Osteoblast (primary cell): ENCODE results near the gene GSN. TPM values are rescaled to one million over a fixed set of nuclear protein-coding genes. Genes with fewer than 3 reads are reported as not detected.

ENCODE experiments used
- DNase-seq: peaks from one replicate; pipeline ENCODE4 v3.0.0; 2011; ENCODE audit warnings: low spot score, mixed read lengths; ENCODE audit not compliant: insufficient read length; ENCODE audit errors: missing footprints
- H2AFZ ChIP-seq: 2 replicates; pipeline ENCODE4 v1.6.0; 2011; ENCODE audit warnings: mild to moderate bottlenecking, low read length
- H3K27ac ChIP-seq: 2 replicates; pipeline ENCODE4 v1.5.1; 2011; ENCODE audit warnings: mild to moderate bottlenecking, low read depth, low read length, moderate library complexity
- H3K27me3 ChIP-seq: 2 replicates; pipeline ENCODE4 v1.6.0; 2012; ENCODE audit warnings: mild to moderate bottlenecking, control low read depth, inconsistent platforms, low read length, moderate library complexity; ENCODE audit not compliant: insufficient read depth
- H3K36me3 ChIP-seq: 2 replicates; pipeline ENCODE4 v1.5.1; 2011; ENCODE audit warnings: mild to moderate bottlenecking, low read length, control low read depth, moderate library complexity; ENCODE audit not compliant: insufficient read depth
- H3K4me1 ChIP-seq: 2 replicates; pipeline ENCODE4 v1.5.1; 2011; ENCODE audit warnings: mild to moderate bottlenecking, low read length, control low read depth, moderate library complexity; ENCODE audit not compliant: insufficient read depth
- H3K4me2 ChIP-seq: 2 replicates; pipeline ENCODE4 v1.6.0; 2011; ENCODE audit warnings: mild to moderate bottlenecking, low read length; ENCODE audit not compliant: insufficient read depth
- H3K4me3 ChIP-seq: fragments of 200-600 bp; sonication (generic); 3 replicates; pipeline ENCODE4 v1.5.1; 2012; ENCODE audit warnings: mild to moderate bottlenecking, low read length, inconsistent platforms; ENCODE audit not compliant: insufficient read depth
- H3K79me2 ChIP-seq: 2 replicates; pipeline ENCODE4 v1.6.0; 2012; ENCODE audit warnings: mild to moderate bottlenecking, low read length, control low read depth, inconsistent platforms; ENCODE audit not compliant: insufficient read depth
- H3K9me3 ChIP-seq: 2 replicates; pipeline ENCODE4 v1.5.1; 2011; ENCODE audit warnings: low read depth, low read length, control low read depth
- H4K20me1 ChIP-seq: 2 replicates; pipeline ENCODE4 v1.6.0; 2012; ENCODE audit warnings: mild to moderate bottlenecking, low read length, control low read depth; ENCODE audit not compliant: insufficient read depth
- total RNA-seq: library from RNA; depleted of rRNA; stranded (reverse); fragments of >200 nt; gene quantifications from 2 replicates; pipeline ENCODE4 v1.2.3, GENCODE V29; 2012
- TF ChIP-seq, protein P1 (sequence below): IDR thresholded peaks from 2 replicates; pipeline ENCODE4 v1.5.1; 2011; ENCODE audit warnings: mild to moderate bottlenecking, low read depth, low read length, moderate library complexity; ENCODE audit errors: extremely low read depth

Gene GSN
- total RNA-seq, 1 donor: 372 TPM

DNA sequence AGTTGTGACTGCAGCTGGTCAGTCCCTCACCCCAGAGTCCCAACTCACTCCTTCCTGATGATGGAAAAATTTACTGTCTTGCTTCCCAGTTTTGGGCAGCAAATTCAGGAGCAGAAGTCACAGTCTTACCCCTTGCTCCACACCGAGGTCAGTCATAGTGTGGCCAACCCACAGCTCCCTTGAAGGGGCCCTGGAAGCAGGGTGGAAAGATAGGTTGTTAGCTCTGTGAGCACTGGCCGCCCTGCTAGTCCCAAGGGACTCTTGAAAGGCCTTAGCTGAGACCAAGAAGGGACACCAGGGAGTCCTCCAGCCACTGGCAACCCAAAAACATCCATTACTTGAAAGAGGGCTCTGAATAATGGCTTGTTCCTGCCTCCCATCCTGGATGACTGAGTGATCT is 40.0 kb downstream of the GSN start:
- Histone ChIP-seq H3K4me2 (no peak overlapping the region), H3K79me2 (no peaks in the 10 kb centered on the region), H3K27me3 (no peaks in the 10 kb centered on the region), H4K20me1 (no peaks in the 10 kb centered on the region), H3K27ac (no peak overlapping the region), H3K4me3 (no peak overlapping the region), H3K36me3 (peaks cover 70% of the 10 kb centered on the region), H2AFZ (no peak overlapping the region), H3K9me3 (no peaks in the 10 kb centered on the region), H3K4me1 (peaks cover 6% of the 10 kb centered on the region)
- no peak for DNase-seq
- TF ChIP-seq, protein P1, sequence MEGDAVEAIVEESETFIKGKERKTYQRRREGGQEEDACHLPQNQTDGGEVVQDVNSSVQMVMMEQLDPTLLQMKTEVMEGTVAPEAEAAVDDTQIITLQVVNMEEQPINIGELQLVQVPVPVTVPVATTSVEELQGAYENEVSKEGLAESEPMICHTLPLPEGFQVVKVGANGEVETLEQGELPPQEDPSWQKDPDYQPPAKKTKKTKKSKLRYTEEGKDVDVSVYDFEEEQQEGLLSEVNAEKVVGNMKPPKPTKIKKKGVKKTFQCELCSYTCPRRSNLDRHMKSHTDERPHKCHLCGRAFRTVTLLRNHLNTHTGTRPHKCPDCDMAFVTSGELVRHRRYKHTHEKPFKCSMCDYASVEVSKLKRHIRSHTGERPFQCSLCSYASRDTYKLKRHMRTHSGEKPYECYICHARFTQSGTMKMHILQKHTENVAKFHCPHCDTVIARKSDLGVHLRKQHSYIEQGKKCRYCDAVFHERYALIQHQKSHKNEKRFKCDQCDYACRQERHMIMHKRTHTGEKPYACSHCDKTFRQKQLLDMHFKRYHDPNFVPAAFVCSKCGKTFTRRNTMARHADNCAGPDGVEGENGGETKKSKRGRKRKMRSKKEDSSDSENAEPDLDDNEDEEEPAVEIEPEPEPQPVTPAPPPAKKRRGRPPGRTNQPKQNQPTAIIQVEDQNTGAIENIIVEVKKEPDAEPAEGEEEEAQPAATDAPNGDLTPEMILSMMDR: no peak

DNA sequence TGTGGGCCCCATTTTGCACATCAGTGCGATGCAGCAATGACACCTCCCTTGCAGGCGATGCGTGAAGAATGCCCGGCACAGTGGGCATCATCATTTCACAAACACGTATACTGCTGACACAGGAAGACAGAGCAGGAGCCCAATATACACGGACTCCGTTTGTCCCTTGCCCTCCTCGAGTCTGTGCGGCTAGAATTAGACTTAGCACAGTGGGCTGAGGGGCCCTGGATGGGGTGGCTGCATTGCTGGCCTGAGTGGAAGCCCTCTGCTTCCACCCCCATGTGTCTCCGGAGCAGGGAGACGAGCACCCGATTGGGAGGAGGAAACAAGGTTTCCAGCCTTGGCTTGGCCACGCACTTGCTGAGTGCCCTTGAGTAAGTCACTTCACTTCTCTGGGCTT is 40.8 kb downstream of the GSN start:
- Histone ChIP-seq H3K36me3 (peaks cover 70% of the 10 kb centered on the region), H3K27me3 (no peaks in the 10 kb centered on the region), H3K4me2 (no peak overlapping the region), H3K4me3 (no peak overlapping the region), H3K9me3 (no peaks in the 10 kb centered on the region), H2AFZ (no peak overlapping the region), H3K4me1 (peaks cover 6% of the 10 kb centered on the region), H4K20me1 (peaks cover 4% of the 10 kb centered on the region), H3K27ac (no peak overlapping the region), H3K79me2 (no peaks in the 10 kb centered on the region)
- no peak for DNase-seq
- TF ChIP-seq, protein P1: no peak

DNA sequence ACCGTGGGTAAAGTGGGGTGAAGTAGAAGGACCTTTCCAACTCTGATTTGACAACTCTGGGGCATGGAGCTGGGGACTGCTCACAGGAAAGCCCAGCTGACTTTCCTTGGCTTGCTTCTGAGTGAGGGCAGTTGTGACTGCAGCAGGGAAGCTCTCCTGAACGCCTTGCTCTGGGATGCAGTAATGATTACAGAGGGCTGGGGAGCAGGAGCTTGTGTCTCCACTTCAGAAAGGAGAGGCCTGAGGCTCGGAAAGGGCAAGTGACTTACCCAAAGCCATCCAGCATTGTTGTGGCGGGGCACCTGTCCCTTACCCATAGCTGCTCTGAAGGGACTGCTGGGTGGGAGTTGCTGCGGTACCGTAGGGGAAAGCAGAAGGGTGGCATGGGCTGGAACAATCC is 41.2 kb downstream of the GSN start:
- no peaks in the 10 kb centered on the region for H3K9me3 ChIP-seq
- H3K27me3 ChIP-seq: no peaks in the 10 kb centered on the region
- no peak overlapping the region for H2AFZ ChIP-seq
- H3K4me2 ChIP-seq: no peak overlapping the region
- peaks cover 4% of the 10 kb centered on the region for H4K20me1 ChIP-seq
- peaks cover 70% of the 10 kb centered on the region for H3K36me3 ChIP-seq
- no peaks in the 10 kb centered on the region for H3K79me2 ChIP-seq
- H3K4me3 ChIP-seq: no peak overlapping the region
- H3K4me1 ChIP-seq: peaks cover 6% of the 10 kb centered on the region
- TF ChIP-seq, protein P1: no peak
- DNase-seq: no peak
- no peak overlapping the region for H3K27ac ChIP-seq

DNA sequence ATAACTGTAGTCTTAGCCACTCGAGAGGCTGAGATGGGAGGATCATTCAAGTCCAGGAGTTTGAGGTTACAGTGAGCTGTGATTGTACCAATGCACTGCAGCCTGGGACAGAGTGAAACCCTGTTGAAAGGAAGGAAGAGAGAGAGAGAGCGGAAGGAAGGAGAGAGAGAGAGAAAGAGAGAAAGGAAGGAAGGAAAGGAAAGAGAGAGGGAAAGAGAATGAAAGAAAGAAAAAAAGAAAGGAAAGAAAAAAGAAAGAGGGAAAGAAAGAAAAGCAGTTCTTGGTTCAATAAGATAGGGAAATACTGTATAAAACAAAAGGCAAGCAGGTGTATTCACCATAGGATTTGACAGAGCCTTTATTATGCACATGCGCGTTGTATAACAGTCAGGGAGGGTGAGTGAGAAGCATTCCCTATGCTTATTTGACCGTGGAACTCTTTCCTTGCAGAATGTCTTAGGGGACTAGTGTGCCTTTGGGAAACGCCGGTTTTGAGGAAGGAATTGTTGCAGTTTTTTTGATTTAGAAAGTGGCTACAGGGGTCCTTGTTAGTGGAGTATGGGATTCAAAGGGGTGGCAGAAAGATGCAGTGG is 42.0 kb downstream of the GSN start:
- no peak overlapping the region for H3K27ac ChIP-seq
- no peak for DNase-seq
- peaks cover 6% of the 10 kb centered on the region for H3K4me1 ChIP-seq
- TF ChIP-seq, protein P1: no peak
- H3K36me3 ChIP-seq: peaks cover 65% of the 10 kb centered on the region
- H3K9me3 ChIP-seq: no peaks in the 10 kb centered on the region
- no peaks in the 10 kb centered on the region for H3K27me3 ChIP-seq
- no peak overlapping the region for H3K4me3 ChIP-seq
- peaks cover 4% of the 10 kb centered on the region for H4K20me1 ChIP-seq
- no peak overlapping the region for H2AFZ ChIP-seq
- no peak overlapping the region for H3K4me2 ChIP-seq
- no peaks in the 10 kb centered on the region for H3K79me2 ChIP-seq
